ENCODE measurements around the gene OS9.
"Not testable (repeated sequence)": the region's sequence is repeated elsewhere in the genome, so short reads cannot be mapped to it uniquely, and the experiment has no call there.

The OS9 gene

DNA sequence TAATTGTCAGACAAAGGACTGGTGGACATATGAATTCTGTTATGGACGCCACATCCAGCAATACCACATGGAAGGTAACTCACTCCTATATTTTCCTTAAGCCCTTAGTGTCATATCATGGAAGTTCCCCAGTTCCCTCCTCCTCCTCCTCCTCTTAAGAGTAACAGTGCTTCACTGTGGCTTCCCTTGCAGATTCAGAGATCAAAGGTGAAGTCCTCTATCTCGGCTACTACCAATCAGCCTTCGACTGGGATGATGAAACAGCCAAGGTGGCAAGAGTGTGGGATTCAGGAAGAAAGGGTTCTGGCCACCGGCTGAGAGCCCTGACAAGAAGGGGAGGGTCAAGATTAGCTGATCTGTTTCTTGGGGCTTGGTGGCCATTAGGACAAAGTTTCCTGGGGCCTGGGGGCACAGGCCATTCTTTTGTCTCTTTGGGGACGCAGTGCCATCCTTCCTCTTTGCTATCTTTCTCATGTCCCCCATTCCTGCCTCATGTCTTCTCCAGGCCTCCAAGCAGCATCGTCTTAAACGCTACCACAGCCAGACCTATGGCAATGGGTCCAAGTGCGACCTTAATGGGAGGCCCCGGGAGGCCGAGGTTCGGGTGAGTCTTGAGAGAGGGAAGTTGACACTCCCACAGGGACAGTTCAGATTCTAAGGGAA, 2.0 kb downstream of the OS9 start:
- no peak for DNase-seq

DNA sequence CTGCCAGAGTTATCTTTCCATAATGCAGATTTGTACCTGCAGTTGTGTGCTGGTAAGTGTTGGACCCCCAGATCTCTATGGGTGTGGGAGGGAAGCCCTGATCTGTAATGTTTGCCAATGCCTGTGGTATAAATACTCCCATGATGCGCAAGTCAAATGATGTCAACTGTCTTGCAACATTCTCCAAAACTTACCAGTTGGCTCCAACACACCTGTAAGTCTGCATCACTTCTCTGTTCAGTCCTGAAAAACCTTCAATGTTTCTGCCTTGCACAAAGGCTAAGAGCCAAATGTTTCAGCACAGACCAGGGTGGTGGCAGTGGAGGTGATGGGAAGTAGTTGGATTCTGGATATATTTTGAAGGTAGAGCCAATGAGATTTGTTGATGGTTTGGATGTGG, 3.1 kb downstream of the OS9 start:
- no peak for DNase-seq

DNA sequence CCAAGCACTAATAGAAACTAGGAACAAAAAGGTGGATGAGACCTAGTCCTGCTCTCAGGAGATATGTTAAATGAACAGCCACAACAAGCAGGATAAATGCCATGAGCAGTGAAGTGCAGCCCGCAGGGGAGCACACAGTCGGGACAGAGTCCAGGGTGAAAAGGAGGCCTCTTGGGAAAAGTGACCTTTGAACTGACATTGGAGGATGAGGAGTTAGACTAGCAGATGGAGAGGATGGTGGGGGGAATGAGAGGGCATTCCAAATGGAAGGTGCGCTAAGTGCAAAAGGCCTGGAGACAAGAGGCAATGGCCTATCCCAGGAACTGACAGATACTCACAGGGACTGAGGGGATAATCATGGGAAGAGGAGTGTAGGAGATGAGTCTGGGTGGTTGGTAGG, 4.5 kb downstream of the OS9 start:
- no peak for DNase-seq

- no peak for DNase-seq
Measured at GRCh38 chr12:57700317-57700716, 6.4 kb downstream of the OS9 start.

DNA sequence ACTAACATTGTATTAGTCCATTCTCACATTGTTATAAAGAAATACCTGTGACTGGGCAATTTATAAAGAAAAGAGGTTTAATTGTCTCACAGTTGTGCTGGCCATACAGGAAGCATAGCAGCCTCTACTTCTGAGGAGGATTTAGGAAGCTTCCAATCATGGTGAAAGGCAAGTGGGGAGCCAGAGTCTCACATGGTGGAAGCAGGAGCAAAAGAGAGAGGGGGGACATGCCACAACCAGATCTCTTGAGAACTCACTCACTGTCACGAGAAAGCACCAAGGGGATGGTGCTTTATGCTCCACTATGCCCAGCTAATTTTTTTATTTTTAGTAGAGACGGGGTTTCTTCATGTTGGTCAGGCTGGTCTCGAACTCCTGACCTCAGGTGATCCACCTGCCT, 13.3 kb downstream of the OS9 start:
- DNase-seq, result no peak

GRCh38 chr12:57708296-57708695, 14.4 kb downstream of the OS9 start:
- no peak for DNase-seq

GRCh38 chr12:57712701-57713100, 18.8 kb downstream of the OS9 start:
- no peak for DNase-seq

DNA sequence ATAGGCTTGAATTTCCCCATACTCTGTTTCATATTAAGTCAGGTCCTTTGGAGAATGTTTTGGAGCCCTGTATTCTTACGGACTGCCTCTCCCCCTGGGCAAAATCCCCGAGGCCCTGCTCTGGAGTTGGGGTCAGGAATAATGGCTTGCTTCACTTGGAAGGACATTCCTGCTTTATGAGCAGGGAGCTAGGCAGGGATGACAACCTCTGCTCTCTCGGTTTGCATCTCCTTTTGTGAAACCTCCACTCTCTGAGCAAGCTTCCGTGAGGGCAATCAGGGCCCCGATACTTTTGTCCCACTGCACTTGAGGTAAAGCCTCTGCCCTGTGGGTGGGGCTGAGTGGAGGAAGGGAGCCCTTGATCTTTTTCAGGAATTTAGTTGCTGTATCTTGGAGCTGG, 19.3 kb downstream of the OS9 start:
- no peak for DNase-seq

DNA sequence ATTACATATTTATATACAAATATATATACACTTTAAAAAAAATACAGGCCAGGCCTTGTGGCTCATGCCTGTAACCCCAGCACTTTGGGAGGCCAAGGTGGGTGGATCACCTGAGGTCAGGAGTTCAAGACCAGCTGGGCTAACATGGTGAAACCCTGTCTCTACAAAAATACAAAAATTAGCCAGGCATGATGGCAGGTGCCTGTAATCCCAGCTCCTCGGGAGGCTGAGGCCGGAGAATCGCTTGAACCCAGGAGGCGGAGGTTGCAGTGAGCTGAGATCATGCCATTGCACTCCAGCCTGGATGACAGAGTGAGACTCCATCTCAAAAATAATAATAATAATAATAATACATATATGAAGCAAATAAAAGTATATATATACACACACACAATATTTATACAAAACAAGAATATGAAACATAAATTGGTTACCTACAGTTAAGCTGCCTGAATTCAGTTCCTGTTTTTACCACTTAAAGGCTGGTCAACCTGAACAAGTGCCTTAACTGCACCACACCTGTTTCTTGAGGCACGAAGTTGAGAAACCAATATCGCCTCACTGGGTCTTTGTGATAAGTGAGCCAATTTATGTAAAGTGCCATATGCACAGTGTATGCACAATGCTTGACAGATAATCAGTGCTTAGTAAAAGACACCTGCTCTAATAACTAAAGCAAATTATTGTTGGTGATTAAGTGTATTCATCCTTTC, 21.3 kb downstream of the OS9 start:
- DNase-seq, result not testable (repeated sequence)

GRCh38 chr12:57715786-57716185, 21.9 kb downstream of the OS9 start:
- DNase-seq, result no peak

GRCh38 chr12:57716305-57716704, 22.4 kb downstream of the OS9 start:
- no peak for DNase-seq

- DNase-seq, result no peak
Measured at GRCh38 chr12:57717131-57717530, 23.2 kb downstream of the OS9 start.

DNA sequence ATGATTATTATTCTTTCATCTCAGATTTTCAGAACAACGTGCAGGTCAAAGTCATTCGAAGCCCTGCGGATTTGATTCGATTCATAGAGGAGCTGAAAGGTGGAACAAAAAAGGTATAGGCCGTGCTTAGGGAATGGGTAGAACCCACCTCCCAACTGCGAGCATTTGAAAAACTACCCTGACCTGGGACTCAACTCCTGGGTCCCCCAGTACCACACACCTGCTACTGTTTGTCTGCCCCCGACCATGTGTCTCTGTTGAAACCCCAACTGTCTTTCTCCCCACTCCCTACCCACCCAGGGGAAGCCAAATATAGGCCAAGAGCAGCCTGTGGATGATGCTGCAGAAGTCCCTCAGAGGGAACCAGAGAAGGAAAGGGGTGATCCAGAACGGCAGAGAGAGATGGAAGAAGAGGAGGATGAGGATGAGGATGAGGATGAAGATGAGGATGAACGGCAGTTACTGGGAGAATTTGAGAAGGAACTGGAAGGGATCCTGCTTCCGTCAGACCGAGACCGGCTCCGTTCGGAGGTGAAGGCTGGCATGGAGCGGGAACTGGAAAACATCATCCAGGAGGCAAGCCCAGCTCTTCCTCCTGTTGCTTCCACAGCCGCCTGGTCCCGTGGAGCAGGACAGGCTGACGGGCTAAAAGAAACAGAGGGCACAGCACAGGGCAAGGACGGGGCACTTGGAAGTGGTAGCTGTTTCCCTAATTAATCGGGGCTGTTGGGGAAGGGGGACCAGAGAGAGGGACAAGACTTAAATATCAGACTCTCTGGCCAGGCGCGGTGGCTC, 24.1 kb downstream of the OS9 start:
- DNase-seq, result no peak

- no peak for DNase-seq
Measured at GRCh38 chr12:57718641-57719528, 25.0 kb downstream of the OS9 start.

DNA sequence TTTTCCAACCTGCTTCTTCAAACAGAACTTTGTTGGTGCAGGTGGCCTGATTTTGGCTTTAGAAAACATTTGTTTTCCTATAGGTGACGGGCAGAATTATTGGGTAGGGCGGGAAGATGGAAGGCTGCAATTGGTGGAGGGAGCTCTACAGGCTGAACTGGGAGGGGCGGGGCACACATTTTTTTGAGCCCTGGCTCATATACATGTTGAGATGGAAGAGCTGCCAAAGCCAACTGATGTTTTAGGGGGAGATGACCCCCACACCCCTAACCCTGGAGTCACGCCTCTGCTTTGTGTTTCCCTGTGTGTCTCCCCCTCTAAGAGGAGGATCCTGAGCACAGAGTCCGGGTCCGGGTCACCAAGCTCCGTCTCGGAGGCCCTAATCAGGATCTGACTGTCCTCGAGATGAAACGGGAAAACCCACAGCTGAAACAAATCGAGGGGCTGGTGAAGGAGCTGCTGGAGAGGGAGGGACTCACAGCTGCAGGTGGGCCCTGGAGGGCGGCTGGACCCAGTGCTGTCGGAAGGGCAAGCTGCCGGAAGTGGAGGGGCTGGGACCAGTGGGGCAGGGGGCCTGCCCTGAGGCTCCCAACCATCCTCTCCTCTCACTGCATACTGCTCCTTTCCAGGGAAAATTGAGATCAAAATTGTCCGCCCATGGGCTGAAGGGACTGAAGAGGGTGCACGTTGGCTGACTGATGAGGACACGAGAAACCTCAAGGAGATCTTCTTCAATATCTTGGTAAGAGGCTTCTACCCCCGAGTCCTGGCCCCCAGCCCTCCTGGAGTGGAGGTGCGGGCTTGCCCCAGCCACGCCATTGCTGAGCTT, 26.1 kb downstream of the OS9 start:
- DNase-seq, result no peak

- no peak for DNase-seq
Measured at GRCh38 chr12:57720606-57721595, 27.0 kb downstream of the OS9 start.

DNA sequence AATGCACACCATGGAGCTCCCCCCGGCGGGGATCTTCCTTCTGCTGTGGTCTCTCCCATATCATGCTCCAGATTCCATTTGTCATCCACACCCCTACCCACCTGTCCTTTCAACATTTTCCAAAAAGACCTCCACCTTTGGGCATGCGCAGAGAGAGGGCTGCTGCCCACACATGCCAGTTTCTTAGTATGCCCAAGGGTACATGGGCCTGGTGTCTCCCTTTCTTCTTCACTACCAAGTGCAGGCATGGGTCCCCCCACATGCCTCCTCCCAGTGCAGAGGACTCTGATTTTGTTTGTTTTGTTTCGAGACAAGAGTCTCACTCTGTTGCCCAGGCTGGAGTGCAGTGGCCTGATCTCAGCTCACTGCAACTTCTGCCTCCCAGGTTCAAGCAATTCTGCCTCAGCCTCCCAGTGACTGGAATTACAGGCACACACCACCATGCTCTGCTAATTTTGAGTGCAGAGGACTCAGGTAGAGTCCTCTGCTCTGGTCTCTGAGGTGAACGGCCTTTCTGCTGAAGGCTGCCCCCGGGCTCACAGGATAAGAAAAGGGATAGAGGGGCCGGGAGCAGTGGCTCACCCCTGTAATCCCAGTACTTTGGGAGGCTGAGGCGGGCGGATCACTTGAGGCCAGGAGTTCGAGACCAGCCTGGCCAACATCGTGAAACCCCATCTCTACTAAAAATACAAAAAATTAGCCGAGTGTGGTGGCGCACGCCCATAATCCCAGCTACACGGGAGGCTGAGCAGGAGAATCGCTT, 28.1 kb downstream of the OS9 start:
- DNase-seq, result not testable (repeated sequence)

- no peak for DNase-seq
Measured at GRCh38 chr12:57722716-57723629, 29.0 kb downstream of the OS9 start.

DNA sequence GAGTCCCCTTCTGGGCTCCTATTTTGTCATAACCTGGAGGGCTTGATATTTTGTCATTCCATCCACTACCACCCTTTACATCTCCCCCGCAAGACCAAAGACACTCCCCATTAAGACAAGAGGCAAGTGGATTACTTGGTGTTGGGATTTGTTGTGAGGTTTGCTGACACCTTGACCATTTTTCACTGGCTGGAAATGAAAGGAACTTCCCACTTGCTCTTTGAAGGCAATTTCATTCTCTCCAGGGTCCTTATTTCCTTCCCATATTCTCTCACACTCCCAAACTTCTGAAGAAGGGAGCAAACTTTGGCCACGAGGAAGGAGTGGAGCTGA, 29.7 kb downstream of the OS9 start:
- DNase-seq, result no peak
